HG03159 (cell line): Measurements from ENCODE around the gene THEM5.

ENCODE experiments used
- ATAC-seq: cut with Tn5 transposase; IDR thresholded peaks from one replicate; pipeline ENCODE4 v1.9.1; 2021; ENCODE audit warnings: mild to moderate bottlenecking, moderate library complexity; ENCODE audit not compliant: unreplicated experiment

The THEM5 gene

DNA sequence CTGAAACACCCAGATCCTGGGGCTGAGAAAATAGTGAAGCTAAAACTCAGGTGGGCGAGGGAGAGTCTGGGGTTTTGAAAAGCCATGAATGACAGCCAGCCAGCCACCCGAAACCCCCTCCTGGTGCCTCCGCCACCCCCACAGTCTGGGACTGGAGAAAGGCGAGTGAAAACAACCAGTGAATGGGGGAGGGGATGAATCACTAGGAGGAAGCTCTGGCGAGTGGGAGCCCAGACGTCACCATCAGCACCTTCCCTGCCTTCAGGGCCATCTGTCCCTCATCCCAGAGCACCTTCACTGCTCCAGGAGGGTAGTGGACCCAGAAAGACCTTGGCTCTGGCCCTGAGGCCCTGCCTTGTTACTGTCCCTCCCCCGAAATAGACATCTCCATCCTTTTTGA is 31.1 kb downstream of the THEM5 start:
- no peak for ATAC-seq

DNA sequence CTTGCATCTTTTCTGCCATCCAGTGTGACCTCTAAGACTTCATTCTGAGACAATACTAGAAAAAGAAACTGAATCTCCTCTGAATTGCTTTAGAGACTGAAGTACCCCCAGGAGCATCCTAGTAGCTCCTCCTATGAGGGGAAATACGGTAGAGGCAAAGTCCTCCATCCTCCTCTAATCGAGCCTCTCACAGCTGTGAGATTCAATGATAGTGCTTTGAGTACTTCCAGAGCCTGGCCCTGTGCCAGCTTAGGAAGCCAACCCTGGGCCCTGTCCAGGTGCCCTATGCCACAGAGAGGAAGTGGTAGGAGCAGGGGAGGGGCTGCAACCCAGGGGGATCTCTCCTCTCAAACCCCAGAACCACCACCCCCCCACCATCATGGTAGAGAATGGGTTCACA is 32.6 kb downstream of the THEM5 start:
- ATAC-seq = no peak

DNA sequence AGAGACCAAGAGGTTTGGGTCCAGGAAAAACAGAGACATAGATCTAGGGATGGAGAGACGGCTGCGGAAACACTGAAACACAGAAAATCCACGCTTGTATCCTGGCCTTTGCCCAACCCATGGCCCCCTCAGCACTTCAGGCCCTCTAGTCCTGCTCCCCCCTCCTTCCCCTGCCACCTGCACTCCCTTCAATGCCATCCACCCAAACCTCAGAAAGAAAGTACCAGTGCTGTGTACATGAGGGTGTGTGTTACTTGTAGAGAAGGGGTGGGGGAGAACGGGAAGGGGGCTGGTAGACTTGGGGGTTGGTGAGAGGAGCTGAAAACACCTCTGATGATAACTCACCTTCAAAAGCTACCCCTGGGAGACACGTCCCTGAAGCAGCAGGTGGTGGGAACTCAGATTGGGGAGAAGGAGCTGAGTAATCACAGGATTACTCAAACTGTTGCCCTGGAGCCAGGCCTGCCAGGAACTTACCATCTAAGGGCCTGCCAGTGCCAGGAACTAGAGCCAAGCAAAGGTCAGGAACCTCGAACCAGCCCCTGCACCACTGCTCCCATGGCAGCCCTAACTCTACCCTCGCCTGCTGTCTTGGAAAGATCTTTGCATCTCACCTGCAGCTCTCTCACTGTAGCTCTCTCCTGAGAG is 33.4 kb downstream of the THEM5 start:
- no peak for ATAC-seq

DNA sequence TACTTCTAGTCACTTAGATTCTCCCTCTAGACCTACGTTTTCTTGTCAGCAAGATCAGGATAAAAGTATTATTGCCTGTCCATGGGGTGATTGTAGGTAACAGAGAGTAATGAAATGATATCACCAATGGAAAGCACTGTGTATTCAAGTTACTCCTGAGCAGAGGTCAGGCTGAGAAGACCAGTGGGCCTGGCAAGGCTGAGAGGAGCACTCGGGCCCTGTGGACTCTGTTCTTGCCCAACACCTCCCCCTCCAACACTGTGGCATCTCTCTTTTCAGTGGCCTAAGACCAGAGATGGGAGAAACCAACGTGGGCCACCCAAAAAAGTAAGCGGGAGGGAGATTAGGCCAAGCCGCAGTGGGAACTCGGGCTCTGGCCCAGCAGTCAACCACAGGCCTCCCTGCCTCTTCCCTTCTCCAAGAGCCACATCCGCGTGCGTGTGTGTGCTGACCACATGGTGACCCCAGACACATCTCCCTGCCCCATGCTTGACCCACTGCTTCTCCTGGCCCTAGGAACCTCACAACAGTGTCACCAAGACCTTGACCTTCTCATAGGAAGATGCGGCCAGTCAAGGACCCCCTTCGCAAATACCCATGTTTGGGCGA is 34.2 kb downstream of the THEM5 start:
- no peak for ATAC-seq

DNA sequence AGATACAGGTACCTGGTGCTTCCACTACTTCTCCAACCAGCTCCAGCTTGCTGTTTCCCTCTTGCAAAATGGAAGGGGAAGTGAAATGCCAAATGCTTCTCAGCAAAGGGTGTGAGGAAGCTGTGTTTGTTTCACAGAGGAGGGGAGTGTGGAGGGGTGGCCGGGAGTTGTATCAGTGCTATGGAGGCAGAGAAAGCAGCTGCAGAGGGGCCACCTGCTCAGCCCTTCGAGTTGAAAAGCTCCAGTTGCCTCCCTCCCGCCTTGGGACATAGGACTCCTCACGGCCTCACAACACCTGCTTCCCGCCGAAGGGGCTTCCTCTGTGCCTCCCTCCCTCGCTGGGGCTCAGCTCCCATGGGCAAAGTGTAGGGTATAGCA is 36.2 kb downstream of the THEM5 start:
- ATAC-seq = no peak

DNA sequence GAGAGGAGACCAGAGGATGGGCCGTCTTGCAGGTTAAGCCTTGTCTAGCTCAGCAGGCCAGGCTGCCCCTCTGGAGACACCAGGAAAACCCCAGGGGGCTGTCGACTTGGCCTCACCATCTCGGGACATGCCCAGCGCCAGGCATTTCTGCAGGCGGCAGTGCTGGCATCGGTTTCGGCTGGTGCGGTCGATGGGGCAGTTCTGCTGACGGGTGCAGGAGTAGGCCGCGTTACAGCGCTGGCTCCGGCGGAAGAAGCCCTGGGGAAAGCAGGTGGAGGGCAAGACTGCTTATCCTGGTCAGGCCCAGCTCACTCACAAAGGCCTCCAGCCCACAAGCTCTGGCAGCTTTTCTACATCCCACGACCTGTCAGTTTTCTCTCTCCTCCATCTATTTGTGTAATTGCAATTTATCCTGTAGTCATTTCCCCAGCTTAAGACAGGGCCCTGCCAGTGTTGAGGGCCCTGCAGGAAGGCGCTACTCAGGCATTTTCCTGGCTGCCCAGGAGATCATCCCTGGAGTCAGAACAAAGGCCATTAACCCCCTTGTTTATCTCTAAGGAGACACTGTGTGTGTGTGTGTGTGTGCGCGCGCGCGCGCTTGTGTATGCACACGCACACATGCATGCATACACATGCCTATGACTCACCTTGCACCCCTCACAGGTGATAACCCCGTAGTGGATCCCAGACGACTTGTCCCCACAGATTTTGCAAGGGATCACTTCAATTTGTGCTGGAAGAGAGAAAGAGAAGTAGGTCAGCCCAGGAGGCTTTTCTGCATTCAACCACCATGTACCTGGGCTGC is 36.8 kb downstream of the THEM5 start:
- no peak for ATAC-seq

DNA sequence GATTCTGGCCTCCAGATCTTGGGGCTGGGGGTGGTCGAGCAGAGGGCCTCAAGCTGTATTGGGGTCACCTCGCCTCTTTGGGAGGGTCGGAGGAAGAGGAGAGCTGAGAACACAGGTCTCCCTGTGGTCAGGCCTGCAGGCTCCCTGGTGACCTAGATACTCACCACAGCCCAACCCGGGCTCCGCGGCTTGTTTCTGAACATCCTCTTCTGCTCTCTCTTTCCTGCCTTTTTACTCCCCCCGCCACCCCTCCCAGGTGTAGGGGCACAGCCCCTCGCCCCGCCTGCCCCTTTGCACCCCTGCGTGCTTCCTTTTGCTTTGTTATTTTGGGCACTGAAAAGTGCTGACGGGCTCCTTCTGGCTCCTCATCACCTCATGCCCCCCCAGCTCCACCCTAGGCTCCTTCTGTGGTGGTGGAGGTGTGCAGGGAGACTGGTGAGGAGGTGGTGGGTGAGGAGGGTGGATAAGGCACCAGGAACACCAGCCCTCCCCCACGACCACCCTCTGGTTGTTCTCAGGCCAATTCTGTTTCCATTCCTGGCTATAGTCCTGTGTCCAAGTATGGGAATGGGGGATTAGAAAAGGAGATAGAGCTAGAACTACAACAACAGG is 37.7 kb downstream of the THEM5 start:
- ATAC-seq = no peak

DNA sequence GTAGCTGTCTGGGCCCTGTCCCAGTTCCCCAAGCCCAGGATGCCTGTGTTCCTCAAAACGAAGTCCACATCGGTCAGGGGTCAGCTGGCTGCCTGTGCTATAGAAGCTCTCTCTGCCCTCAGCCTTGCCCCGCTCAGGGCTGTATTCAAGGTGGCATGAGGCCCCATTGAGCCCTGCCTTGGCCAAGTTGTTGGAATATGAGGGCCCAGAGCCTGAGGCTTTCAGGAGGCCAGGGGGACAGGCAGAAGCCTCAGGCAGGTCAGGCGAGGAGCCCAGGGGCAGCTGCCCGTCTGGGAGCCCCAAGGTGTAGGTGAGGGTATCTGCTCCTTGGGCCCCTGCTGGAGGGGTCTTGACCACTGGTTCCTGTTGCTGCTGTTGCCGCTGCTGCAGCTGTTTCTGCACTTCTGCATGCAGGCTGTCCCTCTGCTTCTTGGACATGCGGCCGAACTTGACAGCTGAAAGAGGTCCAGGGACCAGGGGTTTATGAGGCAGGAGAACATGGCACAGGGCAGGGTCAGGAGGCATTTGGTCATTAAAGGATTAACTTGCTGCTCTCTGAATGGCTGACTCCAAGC is 38.5 kb downstream of the THEM5 start:
- ATAC-seq = no peak

DNA sequence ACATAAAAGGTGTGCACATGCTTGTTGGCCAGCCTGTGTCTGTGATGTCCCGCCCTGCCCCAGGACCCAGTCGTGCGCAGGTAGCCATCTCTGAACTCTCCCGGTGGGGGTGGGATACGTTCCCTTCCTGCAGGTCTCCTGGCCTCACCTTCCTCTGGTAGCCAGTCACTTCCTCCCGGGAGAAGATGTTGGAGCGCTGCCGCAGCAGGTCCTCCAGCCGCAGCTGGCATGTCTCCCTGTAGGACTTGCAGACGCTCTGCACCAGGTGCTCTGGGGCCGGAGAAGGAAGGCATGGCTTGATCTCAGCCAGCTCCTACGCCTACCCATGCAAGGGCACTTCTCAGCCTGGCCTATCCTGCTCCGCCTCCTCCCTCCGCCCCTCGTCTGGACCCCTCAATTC is 39.1 kb downstream of the THEM5 start:
- no peak for ATAC-seq

DNA sequence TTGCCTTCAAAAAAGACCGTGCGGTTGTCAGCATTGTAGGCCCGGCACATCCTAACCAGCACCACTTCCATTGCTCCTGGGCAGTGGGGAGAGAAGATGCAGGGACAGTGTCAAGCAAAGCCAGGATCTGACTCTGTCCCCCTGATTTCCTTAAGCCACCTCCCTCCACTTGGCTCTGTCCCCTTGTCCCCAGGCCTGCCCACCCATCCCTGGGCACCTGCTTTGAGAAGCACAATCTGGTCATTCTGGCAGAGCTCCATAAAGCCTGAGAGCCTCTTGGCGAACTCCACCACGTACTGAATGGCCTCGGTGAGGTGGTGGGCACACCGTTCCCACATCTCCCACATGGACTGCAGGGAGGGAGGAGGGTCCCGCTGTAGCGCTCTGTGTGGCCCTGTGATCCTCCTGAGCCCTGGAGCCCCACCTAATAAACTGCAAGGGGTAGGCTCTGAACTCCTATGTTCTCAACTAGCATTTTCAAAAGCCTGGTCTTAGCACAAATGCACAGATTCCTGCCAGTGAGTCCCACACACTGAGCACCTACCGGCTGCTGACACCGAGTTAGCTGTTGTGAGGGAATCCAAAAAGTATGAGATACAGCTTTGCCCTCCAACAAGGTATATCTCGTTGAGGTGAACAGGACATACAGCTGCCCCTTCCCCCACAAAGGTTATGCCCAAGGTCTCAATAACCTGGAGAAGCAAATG is 40.1 kb downstream of the THEM5 start:
- ATAC-seq = no peak

DNA sequence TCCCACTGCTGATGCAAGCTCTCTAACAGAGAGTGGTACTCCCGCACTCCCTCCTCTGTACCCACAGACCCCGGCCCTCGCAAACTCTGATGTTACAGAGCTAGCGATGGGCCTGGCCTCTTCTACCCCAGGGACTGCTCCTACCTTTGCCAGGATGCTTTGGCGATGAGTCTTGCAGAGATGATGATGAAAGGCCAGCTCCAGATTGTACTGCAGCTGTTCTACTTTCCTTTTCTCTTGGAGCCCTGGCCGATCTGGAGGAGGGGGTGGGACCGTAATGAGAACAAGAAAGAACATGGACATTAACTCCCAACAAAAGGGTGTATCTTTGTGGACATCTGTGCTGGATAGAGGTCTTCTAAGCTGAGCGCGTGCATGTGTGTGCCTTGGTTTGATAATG is 42.3 kb downstream of the THEM5 start:
- ATAC-seq = no peak

DNA sequence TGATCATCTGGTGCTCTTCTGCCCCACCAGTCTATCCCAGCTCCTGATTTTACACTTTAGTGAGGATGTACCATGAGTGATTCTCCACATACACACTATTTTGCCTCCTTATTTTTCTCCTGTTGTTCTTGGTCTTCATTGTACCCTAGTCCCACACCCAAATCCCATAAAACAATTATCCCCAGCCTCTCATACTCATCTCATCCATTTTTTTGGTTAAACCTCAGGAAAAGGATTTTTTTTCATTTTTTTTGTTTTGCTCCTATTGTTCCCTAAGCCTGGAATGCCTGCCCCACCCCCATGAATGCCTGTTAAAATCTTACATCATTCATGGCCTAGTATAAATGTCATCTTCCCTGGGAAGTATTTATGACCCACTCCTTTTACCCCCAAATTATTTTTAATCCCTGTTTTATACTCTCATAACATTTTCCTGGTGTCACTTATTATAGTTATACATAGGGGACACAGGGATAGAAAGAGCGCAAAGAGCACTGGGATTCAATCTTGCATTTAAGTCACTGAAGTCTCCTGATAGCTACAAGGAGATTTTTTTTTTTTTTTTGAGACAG is 43.4 kb downstream of the THEM5 start:
- ATAC-seq = no peak

DNA sequence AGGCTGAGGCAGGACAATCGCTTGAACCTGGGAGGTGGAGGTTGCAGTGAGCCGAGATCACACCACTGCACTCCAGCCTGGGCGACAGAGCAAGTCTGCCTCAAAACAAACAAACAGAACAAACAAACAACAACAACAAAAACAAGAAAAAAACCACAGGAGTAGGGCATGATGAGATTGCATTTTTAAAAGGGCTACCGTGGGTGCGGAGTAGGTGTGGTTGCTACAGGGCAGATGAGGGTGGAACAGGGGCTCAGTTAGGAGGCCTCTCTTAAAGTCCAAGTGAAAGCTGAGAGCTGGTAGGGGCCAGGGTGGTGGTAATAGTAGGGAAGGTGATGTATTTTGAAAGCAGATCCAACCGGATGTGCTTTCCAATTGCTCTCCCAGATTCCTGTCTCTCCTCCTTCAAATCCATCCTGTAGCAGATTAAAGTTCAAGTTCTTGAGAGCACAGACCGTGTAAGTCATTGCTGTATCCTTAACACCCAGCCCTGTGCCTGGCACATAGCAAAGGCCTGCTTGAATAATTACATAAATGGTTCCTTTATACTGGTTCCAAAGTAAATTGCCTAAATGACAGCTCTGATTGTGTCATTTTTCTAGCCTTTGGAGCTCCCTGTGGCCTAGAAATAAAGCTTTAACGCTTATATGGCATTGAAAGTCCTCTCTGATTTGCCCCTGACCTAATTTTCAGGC is 44.1 kb downstream of the THEM5 start:
- ATAC-seq = no peak

DNA sequence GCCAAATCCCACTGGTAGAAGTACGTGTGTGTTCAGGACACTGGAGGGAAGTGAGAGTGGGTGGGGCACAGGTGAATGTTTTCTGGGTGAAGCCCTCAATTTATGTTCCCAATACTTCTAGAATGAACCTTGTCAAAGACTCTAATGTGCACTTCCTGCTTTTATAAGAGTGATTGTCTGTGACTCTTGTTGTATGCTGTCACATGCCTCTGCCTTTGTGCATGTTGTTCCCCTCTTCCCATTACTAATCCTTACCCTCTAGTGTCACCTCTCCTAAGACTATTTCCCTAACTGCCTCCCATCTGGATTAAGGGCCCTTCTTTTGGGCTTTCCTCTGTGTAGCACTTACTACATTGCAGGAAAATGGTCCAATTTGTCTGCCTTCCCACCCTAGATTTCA is 45.7 kb downstream of the THEM5 start:
- no peak for ATAC-seq

DNA sequence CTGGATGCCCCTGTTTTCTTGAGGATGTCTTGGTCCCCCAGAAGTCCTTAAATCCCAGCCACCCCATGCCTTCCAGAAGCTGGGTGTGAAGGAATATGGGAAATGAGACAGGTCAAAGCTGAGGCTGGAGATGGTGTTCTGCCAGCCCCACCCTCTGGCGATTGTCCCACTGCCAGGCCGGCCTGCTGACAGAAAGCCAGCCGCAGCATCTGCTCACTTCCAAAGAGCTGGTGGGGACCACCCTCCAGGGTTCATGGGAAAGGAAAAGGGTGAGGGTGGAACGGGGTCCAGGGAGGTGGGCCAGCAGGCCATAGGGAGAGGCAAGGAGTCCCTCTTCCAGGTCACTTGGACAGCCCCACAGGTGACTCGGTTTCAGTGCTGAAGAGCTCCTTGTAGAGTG is 46.4 kb downstream of the THEM5 start:
- ATAC-seq = no peak

DNA sequence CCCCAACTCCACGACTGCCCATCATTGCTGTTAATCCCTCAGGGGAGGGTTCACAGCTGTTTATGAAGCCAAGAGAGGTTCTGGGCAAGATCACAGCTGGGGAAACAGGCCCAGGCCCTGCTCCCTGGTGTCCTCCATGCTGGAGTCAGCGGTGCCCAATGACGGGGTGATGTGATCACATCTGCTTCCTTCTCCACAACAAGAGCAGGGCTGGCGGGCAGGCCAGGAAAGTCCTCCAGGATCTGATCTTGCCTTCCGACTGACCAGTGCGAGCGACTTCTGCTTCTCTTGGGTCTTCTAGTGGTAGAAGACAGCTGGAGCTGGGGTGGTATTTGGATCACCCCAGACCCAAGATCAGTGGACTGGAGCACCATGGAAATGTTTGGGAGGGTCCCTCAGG is 47.3 kb downstream of the THEM5 start:
- no peak for ATAC-seq

DNA sequence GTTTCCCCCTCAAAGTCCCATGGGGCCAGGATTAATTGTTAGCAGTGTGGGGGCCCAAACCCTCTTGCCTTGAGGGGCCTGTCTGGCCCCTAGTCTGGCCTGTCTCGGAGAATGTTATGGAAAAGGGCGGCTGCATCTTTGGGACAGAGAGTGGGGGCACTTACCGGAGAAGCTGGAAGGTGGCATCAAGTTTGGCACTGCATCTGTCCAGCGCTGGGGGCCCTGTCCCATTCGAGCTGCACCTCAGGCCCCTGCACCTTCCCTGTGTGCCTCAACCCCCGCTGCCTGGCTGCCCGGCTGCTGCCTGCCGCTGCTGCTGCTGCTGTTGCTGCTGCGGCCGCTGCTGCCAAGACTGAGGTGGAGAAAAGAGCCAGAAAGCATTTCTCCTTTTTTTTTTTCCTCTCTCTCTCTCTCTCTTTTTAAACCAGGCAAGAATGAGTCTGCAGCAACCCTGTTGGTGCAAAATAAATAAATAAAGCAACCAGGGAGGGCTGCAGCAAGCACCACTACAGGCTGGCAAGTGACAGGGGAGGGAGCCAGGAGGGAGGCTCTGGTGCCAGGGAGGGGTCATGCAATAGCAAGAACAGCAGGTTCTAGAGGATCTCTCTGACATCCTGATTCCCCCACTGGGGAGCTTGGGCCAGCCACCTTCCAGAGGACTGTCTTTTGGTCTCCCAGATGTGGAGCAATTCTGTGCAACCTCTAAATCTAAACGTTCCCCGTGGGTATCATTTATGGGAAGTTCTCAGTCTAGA is 48.3 kb downstream of the THEM5 start, which contains the start of gene LINGO4:
Gene LINGO4 (minus strand): TSS at position 354 of the 755 bp plus-strand sequence. CDS start 2,715 bp downstream, outside the sequence.
- no peak for ATAC-seq

DNA sequence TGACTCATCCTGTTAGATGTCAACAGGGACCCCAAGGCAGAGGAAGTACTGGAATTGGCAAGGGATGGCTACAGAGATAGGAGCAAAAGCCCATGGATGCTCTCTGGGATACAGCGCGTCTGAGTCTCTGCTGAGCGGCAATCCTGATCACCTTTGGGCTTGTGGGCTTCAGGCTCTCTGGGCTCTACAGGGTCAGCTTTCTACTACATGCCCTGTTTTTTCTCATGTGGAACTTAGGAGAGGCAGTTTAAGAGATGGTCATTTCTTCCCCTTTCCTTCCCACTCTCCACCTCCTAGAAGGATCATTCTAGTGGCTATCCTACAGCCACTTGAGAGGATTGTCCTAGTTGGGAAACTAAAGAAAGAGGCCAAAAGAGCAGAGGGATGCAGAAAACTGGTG is 49.6 kb downstream of the THEM5 start:
- ATAC-seq = no peak

DNA sequence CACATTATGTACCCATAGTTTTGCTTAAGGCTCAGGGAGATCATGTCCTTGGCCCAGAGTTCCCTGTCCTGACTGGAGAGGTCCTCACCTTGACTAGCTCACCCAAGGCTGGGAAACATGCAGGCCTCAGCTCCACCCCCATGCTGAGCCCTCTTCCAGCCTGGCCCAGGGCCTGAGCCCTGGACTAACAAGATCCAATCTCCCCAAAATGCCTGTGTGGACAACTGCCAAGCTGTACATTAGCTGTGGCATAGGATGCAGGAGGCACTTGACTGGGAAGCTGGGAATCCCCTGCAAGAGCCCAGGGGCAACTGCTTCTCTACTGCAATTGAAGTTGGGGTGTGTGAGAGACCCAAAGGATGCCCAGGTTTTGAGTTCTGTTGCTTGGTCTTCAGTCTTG is 50.3 kb downstream of the THEM5 start:
- ATAC-seq = no peak
